Measurements from ENCODE around the gene KIAA1217.

KIAA1217 gene, protein sequence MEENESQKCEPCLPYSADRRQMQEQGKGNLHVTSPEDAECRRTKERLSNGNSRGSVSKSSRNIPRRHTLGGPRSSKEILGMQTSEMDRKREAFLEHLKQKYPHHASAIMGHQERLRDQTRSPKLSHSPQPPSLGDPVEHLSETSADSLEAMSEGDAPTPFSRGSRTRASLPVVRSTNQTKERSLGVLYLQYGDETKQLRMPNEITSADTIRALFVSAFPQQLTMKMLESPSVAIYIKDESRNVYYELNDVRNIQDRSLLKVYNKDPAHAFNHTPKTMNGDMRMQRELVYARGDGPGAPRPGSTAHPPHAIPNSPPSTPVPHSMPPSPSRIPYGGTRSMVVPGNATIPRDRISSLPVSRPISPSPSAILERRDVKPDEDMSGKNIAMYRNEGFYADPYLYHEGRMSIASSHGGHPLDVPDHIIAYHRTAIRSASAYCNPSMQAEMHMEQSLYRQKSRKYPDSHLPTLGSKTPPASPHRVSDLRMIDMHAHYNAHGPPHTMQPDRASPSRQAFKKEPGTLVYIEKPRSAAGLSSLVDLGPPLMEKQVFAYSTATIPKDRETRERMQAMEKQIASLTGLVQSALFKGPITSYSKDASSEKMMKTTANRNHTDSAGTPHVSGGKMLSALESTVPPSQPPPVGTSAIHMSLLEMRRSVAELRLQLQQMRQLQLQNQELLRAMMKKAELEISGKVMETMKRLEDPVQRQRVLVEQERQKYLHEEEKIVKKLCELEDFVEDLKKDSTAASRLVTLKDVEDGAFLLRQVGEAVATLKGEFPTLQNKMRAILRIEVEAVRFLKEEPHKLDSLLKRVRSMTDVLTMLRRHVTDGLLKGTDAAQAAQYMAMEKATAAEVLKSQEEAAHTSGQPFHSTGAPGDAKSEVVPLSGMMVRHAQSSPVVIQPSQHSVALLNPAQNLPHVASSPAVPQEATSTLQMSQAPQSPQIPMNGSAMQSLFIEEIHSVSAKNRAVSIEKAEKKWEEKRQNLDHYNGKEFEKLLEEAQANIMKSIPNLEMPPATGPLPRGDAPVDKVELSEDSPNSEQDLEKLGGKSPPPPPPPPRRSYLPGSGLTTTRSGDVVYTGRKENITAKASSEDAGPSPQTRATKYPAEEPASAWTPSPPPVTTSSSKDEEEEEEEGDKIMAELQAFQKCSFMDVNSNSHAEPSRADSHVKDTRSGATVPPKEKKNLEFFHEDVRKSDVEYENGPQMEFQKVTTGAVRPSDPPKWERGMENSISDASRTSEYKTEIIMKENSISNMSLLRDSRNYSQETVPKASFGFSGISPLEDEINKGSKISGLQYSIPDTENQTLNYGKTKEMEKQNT (N-terminal part only)

DNA sequence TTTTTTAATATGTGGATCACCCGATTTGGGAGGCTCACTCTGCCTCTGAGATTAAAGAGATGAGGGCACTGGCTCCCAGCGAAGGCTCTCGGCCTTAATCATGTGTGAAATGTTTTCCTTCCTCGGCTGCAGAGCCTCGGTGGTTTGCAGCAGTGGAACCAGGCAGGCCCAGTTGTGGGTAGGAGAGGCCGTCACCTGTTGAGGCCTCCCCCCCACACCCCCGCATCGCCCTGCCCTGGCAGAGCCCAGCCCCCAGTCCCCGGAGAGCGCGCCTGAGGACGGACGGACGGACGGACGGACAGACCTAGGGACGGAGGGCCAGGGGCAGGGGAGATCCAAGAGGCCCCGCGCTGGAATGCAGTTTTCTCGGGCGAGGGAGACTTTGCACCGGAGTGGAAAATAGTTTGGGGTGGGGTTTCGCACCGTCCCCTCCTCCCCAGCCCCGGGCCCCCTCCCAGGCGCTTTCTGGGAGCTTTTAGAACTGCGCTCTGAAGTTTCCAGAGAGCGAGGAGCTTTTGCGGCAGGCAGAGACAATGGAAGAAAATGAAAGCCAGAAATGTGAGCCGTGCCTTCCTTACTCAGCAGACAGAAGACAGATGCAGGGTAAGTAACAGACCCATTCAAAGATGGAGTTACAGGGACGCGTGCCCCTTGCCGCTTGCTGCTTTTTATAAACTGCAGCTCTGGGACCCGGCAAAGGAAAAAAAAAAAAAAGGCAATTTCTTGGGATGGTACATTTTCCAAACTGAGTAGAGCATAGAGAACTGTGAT is at the start of gene KIAA1217:
Gene KIAA1217, plus strand, starts transcription at position 478 of the 771 bp plus-strand sequence. Its CDS starts 56 bp downstream, at position 534.
- DNase-seq, result no peak

DNA sequence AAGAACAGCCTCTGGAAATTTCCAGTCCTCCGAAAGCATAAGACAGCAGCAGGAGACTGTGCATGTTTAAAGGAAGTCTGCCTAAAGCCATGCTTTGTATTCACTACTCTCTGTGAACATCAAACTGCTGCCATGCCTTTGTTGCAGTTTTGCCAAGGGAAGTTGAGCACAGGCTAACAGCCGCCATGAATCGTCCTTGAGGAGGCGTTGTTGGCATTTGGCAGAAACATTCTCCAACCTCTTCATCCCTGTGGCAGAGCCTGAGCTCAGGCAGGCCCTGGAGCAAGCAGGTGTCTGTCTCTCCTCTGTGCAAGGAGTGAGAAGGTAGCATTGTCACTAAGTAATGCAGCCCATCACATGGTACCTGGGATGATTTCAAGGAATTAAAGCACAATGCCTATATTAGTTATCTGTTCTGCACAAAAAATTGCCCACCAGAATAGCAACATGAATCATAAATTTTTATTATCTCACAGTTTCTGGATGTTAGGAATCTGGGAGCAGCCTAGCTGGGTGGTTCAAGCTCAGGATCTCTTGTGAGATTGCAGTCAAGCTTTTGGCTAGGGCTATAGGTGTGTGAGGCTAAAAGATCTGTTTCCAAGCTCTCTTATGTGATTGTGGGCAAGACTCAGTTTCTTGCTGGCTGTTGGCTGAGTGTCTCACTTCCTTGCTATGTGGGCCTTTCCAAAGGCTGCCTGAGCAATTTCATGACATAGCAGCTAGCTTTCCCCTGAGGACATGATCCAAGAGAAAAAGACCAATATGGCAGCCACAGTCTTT is 46.5 kb upstream of the KIAA1217 start:
- no peak for DNase-seq

DNA sequence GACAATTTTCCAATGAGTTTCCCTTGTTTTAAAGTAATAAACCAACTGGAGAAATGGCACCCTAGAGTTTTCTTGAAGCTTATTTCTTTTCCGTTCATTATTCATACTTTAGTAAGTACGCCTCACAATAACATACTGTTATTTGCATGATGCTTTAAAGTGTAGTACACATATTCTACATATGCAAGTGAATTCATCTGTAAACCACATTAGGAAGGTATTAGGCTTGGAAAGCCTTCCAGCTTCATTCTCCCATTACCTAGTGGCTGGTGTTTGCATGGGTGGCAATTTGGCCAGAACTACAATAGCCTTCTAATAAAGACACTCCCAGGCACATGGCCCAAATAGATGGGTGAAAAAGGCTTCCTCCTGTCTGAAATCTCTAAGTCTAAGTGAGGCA is 45.5 kb upstream of the KIAA1217 start:
- no peak for DNase-seq

DNA sequence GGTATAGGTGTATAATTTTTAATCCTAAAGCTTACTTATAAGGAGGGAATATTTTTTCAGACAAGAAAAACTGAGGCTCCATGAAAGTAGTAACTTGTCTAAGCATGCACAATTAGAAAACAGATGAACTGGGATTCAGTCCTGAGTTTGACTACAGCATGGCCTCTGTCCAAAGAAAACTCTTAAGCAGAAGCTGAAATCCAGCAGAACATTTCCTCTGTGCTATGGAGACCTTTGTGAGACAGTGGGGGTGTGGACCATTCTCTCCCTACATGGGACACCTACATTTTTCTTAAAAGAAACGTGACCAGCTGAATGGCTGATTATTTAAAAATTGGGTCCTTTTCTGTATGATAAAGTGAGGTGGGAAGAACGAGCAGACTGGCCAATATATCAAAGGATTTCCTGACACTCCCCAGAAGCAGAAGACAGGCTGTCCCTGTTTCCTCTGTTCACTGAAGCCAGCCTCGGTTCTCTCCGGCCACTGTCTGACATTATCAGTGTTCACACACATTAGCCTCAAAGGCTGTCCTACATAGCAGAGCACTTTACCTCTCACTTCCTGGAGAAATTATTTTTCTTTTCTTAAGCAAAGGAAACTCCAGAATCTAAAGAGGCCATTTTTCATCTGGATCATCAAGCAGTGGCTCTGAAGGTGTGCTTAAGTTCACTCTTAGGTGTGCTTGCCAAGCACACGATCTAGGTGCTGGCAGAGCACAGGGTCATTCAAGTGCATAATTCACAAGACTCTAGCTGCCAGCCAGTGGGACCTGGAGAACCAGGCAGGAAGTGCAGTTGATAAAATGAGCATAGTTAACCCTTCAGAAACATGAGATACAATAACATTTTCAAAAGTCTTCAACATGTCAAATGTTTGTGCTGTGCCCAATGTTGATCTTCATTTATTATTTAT is 40.4 kb upstream of the KIAA1217 start:
- DNase-seq, result no peak

DNA sequence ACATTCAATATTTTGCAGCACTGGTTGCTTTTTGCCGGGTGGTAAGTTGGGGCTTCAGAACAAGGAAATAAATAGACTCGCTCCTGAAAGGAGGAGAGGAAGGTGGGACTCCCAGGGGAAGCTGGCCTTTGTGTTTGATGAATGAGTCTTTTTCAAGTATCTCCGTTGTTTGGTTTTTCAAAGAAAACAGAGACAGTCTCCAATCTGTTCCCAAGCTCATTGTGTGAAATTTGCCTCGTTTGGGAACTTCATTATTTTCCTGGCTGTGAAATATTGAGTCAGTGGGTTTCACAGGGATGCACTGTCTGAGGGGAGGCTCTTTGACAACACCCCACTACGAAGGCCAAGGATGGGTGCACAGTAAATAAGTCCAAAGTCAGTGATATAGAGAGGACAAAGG is 38.7 kb upstream of the KIAA1217 start:
- DNase-seq, result no peak

DNA sequence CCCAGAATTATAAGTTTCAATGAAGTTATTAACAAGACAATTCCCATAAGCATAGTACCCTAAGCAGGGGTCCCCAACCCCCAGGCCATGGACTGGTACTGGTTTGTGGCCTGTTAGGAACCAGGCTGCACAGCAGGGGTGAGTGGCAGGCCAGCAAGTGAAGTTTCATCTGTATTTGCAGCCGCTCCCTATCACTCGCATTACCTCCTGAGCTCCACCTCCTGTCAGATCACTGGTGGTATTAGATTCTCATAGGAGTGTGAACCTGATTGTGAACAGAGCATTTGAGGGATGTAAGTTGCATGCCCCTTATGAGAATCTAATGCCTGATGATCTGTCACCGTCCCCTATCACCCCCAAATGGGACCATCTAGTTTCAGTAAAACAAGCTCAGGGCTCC is 36.0 kb upstream of the KIAA1217 start:
- DNase-seq, result no peak

DNA sequence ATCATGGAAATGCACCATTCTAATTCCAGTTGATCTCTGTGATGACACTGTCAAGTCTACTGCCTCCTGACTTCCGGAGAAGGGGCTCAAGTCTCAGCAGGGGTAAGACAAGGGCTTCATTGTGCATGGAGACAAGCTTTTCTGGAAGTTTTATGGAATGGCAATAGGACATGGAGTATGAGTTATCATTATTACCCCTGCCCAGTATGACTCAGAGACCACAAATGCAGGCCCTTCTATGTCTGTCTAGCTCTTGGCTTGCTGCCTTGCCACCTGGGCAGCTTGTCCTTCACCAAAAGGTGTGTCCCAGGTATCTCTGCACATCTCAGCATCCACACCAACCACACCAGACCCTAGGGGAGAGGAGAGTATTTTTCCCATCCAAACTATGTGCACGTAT is 34.9 kb upstream of the KIAA1217 start:
- DNase-seq, result no peak

DNA sequence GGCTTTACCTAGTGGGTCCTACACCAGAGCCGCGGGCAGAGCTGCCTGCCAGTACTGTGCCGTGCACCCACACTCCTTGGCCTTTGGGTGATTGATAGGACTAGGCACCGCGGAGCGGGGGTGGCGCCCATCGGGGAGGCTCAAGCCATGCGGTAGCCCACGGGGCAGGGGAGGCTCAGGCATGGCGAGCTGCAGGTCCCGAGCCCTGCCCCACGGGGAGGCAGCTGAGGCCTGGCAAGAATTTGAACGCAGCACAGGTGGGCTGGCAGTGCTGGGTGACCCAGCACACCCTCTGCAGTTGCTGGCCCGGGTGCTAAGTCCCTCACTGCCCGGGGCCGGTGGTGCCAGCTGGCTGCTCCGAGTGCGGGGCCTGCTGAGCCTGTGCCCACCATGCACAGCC is 32.3 kb upstream of the KIAA1217 start:
- no peak for DNase-seq

DNA sequence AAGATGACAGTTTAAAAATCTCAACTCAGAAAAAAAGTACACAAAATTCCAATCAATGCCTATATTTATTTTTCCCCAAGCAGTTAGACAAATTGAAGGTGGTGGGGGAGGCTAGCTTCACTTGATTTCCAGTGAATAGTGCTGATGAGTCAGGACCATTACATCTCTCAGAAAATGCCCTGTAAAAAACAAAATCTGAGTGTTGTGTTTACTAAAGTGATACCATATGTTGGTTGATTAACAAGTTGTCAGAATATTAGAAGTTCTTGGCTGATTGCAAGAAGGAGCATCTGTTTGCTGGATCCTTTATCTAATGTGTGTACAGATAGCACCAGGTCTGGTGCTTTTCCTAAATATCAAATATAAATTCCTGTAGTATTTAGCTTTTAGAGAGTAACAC is 31.3 kb upstream of the KIAA1217 start:
- no peak for DNase-seq

DNA sequence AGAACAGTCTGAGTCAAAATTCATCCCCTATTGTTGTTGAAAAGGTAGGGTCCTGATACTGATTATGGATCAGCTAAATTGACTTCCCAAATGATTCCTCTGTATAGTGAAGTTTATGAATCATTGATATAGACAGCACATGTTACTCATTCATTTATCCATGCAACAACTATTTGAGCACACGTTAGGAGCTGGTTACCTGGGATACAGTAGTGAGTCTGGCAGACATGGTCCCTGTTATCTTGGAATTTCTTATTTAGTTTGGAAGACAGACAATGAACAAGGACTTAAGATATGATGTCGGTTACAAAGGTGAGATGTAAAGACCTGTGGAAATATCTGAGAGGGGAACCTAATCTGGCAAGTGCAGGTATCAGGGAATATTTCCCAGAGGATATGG is 28.0 kb upstream of the KIAA1217 start:
- DNase-seq, result no peak

DNA sequence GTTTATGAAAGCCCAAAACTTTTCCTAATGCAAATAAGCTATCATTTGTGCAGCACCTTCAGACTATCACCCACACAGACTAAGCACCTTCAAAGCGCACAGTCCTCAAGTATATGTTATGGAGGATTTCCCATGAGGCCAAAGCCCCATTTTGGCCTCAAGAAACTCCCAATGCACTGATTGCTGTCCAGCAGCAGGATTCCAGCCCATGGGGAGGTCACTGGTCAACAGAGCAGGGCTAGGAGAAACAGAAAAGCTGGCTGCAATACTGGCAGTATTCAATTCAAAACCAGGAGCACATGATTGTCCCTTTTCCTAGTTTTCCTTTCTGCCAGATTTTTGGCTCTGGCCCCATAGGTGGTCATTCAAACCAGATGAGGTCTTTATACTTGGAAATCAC is 24.5 kb upstream of the KIAA1217 start:
- DNase-seq, result no peak

DNA sequence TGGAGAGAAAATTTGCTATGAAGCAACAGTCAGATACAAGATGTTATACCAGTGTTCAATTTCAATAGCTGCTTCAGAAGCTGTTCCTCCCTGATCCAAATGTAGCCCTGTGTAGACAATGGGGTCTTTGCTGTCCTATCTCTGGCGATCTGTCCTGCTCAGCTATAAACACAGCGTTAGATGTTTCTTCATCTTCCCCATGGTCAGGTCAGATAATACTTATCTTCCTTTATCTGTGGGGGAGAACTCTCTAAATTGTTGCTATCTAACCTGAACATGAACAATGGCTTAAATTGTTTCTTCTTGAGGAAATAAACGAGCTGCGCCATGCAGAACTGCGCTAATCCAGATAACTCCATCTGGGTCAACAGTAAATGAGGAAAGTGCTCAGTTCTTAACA is 15.6 kb upstream of the KIAA1217 start:
- DNase-seq, result no peak

DNA sequence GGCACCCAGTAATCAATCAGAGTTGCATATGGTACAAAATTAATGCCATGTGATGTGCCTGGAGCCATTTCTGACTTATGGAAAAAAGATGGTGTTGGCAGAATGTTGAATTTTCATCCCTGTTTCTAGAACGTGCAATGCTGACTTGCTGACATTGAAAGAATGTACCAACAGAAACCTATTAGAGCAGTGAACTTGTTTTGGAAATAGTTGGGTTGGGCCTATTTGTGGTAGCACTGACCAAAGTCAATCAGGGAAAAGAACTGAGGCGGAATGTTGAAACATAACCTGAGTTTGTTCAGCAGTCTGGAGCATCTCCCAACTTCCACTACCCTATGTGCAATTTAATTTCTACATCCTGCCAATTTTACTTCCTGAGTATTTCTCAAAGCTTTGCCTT is 11.7 kb upstream of the KIAA1217 start:
- no peak for DNase-seq

DNA sequence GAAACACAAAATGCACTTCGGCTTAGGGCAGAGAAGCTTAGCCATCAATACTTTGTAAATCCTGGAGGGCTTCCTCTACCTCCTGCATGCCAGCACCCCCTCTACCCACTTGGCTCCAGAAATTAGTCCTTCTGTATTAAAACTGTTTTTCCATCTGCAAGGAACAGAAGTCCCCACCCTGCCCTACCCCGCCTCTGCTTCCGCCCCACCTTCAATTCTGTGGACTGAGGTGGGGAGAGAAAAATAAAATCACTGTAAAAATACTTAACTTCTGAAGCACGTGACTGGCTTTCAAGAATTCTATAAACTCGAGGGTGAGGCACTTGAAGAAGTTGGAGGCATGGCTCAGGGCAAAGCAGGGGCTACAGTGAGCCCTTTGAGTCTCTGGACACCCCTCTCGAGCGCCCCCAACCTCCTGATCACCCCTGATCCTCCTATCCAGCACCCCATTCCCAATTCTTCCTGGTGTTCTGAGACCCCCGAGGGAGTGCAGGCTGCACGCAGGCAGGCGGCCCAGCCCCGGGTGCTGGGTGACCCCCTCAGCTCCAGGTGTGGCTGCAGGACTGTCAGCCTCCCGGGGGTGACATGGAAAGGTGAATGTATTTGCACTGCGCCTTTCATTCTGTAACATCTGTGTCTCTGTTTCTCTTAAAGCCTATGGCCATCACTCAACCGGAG is 7.3 kb upstream of the KIAA1217 start:
- DNase-seq, result no peak

DNA sequence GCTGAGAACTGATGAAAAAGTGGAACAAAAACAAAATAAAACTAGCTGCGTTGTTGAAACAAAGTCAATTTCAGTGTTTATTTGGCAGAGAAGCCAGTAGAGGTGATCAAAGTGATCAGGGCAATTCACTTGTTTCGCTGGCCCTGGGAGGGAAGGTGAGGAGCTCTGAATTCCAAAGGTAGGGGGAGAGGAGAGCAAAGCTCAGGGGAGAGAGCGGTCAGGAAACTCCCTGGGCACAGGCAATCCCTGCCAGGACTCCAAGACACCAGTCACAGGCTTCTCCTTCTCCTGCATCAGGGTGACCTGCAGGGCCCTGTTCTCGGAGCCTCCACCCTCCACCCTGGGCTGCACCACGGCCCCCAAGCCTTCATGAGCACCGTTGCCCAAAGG is 6.8 kb upstream of the KIAA1217 start:
- no peak for DNase-seq

DNA sequence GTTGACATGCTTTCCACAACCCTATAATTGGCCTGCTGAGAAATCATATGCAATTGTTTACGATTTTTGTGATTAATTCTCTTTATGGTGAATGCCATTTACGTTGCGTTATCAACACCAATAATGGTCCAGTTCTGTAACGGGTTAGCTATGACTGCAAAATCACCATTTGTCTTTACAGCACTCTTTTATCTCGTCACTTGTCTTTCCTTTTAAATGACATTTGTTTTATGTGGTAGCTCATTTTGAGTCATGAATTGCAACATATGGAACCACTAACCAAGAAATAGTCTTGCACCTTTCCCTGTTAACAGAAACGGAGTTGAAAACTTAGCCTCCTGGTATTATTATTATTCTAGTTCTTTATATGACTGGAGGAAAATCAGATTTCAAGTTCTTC is 3.1 kb upstream of the KIAA1217 start:
- no peak for DNase-seq

DNA sequence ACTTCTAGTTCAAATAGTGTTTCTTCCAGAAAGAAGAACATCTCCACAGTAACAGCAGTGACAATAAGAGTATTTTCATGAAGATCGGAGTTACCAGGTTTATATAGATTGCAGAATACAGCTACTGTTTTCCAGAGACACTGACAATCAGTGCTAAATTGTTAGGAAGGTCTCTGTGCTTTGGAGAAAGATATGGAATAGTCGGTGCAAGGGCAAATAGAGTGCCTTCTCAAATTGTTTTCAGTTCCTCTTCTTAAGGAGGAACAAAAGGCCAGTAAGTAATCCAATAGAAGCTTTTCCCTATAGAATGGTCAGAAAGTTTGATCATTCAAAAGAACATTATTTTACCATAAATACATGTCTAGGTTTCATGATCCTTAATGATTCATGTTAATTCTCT is 2.6 kb upstream of the KIAA1217 start:
- no peak for DNase-seq

DNA sequence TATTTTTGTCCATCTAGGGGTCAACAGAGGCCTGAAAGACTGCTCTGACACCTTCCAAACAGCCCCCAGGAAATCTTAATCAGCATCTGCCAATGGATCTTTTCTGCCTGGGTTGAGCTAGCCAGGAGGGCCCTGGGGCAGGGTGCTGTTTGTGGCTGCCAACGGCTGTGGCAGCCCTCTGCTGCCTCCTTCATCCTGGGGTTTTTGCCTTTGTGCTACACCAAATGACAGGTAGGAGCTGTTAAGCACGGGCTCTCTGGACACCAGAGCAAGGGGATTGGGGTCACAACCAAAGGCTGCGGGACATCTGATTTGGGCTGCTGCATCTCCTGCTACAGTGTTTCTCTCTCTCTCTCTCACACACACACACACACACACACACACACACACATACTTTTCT is 2.0 kb upstream of the KIAA1217 start:
- no peak for DNase-seq

DNA sequence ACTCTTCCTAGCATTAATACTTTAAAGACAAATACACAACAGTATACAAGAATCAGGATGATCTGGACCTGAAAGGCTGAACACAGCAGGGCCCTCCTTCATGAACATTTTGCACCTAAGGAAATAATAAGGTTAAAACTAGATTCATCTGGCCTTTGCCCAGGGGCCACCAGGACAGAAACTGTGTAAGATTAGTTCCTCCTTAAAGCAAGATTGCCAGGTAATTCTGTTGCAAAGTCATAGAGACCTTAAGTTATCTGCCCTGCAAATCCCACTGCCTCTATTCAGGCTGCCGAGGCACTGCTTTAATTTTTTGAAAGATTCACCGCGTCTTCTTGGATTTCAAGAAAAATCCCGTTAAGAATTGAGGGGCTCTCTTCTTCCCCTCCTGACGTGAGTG is 1.6 kb upstream of the KIAA1217 start:
- DNase-seq, result no peak
